ENCODE results near the gene GPAT3.

GRCh38 chr4:83548151-83548905 lies 12.4 kb downstream of the GPAT3 start:
- TF ChIP-seq, protein P1, sequence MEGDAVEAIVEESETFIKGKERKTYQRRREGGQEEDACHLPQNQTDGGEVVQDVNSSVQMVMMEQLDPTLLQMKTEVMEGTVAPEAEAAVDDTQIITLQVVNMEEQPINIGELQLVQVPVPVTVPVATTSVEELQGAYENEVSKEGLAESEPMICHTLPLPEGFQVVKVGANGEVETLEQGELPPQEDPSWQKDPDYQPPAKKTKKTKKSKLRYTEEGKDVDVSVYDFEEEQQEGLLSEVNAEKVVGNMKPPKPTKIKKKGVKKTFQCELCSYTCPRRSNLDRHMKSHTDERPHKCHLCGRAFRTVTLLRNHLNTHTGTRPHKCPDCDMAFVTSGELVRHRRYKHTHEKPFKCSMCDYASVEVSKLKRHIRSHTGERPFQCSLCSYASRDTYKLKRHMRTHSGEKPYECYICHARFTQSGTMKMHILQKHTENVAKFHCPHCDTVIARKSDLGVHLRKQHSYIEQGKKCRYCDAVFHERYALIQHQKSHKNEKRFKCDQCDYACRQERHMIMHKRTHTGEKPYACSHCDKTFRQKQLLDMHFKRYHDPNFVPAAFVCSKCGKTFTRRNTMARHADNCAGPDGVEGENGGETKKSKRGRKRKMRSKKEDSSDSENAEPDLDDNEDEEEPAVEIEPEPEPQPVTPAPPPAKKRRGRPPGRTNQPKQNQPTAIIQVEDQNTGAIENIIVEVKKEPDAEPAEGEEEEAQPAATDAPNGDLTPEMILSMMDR (IDR thresholded peaks at IDR 0.05) = no peak
- no peak for TF ChIP-seq EP300 (IDR thresholded peaks at IDR 0.05)
- TF ChIP-seq POLR2A (IDR thresholded peaks at IDR 0.05) = no peak

All from upper lobe of left lung (tissue), 4 donors.